Measurements from ENCODE around the gene OTUD3.

OTUD3 gene

GRCh38 chr1:19909971-19910370 lies 27.8 kb downstream of the OTUD3 start:
- no peak for TF ChIP-seq CTCF (IDR thresholded peaks at IDR 0.05)

DNA sequence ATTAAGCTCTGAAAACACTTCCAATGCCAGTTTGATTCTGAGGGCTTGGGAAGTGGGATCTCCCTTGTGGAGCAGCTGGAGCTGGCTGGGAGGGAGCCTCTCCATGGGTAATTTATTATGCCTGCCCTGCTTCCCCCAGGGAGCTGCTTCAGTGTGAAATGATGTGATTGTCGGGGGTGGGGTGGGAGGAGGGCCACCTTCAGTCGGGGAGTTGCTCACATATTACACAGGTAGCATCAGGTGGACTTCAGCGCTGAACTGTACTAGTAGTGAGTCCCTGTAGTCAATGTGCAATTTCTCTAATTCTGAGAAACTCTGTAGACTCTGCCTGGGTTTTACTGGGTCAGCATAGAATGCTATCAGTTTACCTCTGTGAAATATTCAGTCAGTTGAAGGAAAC lies 28.5 kb downstream of the OTUD3 start:
- TF ChIP-seq CTCF (IDR thresholded peaks at IDR 0.05) = no peak

DNA sequence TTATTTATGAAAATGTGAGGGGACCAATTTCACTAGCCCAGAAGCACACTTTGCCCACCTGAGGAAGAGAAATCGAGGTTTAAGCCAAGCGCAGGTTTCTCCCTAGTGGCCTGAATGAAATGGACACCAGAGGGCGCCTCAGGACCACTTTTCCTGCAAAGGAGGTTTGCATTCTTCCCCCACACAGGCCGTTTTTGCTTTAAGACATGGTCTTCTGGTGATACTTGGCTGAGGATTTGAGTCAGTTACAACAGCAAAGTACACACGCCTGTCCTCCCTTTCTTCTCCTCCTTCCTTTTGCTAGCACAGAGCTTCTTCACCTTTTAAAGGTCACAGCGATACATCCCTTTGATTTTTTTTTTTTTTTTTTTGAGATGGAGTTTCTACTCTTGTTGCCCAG lies 35.9 kb downstream of the OTUD3 start:
- TF ChIP-seq CTCF (IDR thresholded peaks at IDR 0.05) = peak; percentile 58

DNA sequence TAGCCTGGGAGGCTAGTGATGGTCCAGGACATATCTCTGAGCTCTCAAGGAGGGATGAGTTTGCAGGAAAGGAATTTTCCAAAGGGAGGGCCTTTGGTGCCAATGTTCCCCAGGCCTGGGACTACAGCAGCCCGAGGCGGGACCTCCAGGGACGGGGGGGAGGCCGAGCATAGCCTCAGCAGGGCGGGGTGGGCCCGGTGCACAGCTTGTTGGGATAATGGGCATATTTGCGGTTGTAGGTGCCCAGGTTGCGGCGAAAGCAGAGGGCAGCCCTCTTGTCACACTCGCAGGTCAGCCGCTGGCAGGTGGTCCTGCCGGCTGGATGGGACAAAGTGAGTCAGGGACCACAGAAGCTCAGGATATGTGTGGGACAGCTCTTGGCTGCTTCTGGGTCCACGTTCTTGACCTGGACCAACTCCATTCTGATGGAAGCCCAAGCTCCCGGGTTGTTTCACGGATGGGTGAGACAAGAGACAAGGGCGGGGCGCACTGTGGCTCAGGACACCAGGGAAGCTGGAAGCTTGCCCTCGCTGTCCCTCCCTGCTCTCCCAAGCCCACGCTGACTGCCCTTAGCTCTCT lies 38.0 kb downstream of the OTUD3 start:
- TF ChIP-seq CTCF (IDR thresholded peaks at IDR 0.05) = no peak

DNA sequence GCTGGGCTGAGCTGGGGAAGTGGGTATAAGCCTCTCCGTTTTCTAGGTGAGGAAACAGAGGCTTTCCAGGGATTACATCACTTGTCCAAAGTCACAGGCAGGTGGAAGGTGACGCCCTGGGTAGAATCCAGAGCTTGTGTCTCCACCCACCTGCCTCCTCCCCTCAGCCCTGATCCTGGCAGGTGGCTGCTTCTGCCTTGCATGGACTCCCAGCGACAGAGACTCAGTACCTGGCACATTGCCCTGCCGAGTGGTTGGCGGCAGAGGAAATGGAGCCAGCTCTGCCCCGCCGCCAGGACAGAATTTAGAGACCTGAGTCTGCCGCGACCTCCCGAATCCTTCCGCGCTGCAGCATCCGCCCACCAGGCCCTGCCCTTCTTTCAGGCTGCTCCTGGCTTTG lies 39.1 kb downstream of the OTUD3 start:
- TF ChIP-seq CTCF (IDR thresholded peaks at IDR 0.05) = no peak

- no peak for TF ChIP-seq CTCF (IDR thresholded peaks at IDR 0.05)
Measured at GRCh38 chr1:19922015-19922688, 40.0 kb downstream of the OTUD3 start.

DNA sequence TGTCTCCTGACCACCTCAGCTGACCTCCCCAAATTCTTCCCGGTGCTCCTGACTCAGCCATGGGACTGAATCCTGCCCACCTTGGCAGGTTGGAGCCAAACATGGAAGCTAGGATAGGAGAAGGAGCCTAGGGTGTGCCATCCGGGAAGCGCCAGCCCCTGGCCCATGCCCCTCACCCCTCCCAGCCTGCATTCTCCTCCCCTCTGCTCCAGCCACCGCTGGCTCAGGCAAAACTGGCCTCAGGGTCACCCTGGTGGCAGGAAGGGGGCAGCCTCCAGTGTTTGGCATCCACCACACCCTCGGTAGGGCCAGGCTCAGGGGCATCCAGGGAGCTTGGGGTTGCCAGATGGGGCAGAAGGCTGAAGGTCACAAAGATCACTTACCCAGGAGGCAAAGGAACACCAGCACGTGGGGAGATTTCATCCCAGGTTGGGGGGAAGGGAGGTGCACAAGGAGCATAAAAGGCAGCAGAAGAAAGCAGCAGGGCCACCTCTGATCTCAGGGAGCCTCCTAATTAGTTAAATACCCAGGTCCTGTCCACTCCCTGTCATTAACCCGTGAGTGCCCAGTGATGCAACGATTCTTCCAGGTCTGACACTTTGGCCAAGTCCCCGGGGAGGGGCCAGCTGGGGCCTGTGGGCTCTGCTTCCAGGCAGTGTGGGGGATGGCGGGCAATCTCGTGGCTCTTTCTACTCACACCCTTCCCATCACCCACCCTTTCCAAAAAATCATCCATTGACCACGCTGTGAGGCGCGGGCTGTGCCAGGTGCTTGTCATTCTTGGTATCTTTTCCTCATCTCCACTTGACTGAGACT lies 41.1 kb downstream of the OTUD3 start, which contains the start of gene PLA2G2E:
TSS of gene PLA2G2E (minus strand) at position 481 of the 816 bp plus-strand sequence. CDS start at position 423, 58 bp downstream.
- TF ChIP-seq CTCF (IDR thresholded peaks at IDR 0.05) = no peak
